HG03196 (cell line): ENCODE measurements around the gene NPAS3.

Source experiments
- ATAC-seq: cut with Tn5 transposase; IDR thresholded peaks from one replicate; pipeline ENCODE4 v1.9.1; 2021; ENCODE audit not compliant: unreplicated experiment

Gene NPAS3

GRCh38 chr14:33009673-33010072, 71.0 kb downstream of the NPAS3 start:
- no peak for ATAC-seq

- ATAC-seq, result no peak
Measured at GRCh38 chr14:33010495-33010894, 71.8 kb downstream of the NPAS3 start.

GRCh38 chr14:33014710-33015109, 76.0 kb downstream of the NPAS3 start:
- no peak for ATAC-seq

GRCh38 chr14:33016613-33017012, 77.9 kb downstream of the NPAS3 start:
- no peak for ATAC-seq

GRCh38 chr14:33017016-33017415, 78.3 kb downstream of the NPAS3 start:
- no peak for ATAC-seq

- ATAC-seq, result no peak
Measured at GRCh38 chr14:33019346-33019745, 80.7 kb downstream of the NPAS3 start.

GRCh38 chr14:33026850-33027430, 88.3 kb downstream of the NPAS3 start:
- ATAC-seq, result no peak

- ATAC-seq, result no peak
Measured at GRCh38 chr14:33029511-33029910, 90.8 kb downstream of the NPAS3 start.

- ATAC-seq, result no peak
Measured at GRCh38 chr14:33030386-33030785, 91.7 kb downstream of the NPAS3 start.

- no peak for ATAC-seq
Measured at GRCh38 chr14:33035416-33036194, 96.9 kb downstream of the NPAS3 start.

- ATAC-seq, result no peak
Measured at GRCh38 chr14:33039311-33039710, 100.6 kb downstream of the NPAS3 start.

- ATAC-seq, result no peak
Measured at GRCh38 chr14:33040372-33041140, 101.9 kb downstream of the NPAS3 start.

GRCh38 chr14:33042591-33042990, 103.9 kb downstream of the NPAS3 start:
- no peak for ATAC-seq

- ATAC-seq, result no peak
Measured at GRCh38 chr14:33045760-33046159, 107.1 kb downstream of the NPAS3 start.

GRCh38 chr14:33052943-33053342, 114.3 kb downstream of the NPAS3 start:
- ATAC-seq, result no peak

- ATAC-seq, result no peak
Measured at GRCh38 chr14:33056213-33056612, 117.5 kb downstream of the NPAS3 start.

GRCh38 chr14:33057585-33057984, 118.9 kb downstream of the NPAS3 start:
- no peak for ATAC-seq

- ATAC-seq, result no peak
Measured at GRCh38 chr14:33061667-33062325, 123.1 kb downstream of the NPAS3 start.

- ATAC-seq, result no peak
Measured at GRCh38 chr14:33062476-33062875, 123.8 kb downstream of the NPAS3 start.

- no peak for ATAC-seq
Measured at GRCh38 chr14:33062881-33063280, 124.2 kb downstream of the NPAS3 start.

- no peak for ATAC-seq
Measured at GRCh38 chr14:33063521-33063920, 124.8 kb downstream of the NPAS3 start.
